Activated CD4-positive, alpha-beta T cell treated with anti-CD3 and anti-CD28 coated beads for 48 hours (primary cell): Measurements from ENCODE around the gene CYTH3.
"Not testable (repeated sequence)": the region's sequence is repeated elsewhere in the genome, so short reads cannot be mapped to it uniquely, and the experiment has no call there.

Source experiments
- DNase-seq: peaks from one replicate; pipeline ENCODE4 v3.0.0-alpha.2; 2020

The CYTH3 gene

DNA sequence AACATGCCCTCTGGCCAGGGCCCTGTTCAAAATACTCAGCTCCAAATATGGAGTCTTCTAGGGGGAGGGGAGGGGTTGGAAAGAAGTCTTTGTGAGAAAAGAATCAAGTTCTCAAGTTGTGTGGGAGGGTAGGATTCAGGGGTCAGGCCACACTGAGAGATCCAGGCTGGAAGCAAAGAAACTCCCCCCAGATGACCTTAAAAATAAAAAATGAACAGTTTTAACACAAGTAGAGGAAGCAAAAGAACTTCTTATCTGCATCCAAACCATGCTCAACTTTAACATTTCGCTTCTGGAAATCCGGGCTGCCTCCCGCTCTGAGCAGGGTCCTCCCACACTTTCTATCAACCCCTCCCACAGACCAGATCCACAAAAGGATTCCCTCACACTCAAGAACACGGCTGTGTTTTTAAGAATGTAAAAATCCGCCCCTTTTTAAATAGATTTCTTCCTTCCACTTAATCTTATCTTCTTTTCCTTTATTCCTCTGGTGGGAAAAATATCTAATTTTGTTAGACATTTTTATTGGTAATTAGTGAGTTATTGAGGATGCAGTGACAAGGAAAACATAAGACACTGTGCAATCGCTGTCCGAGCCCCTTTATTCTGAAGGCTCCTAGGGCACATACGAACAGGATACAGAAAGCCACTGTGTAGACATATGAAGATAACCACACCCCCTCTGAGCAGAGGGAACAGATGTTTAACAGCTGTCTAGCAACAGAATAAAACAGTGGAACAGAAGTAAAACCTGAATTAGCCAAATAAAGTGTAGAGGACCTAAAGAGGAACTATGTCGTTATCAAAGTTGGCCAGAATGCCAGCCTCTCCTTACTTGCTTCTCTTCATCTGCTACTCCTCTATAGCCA lies 43.8 kb downstream of the CYTH3 start:
- no peak for DNase-seq

DNA sequence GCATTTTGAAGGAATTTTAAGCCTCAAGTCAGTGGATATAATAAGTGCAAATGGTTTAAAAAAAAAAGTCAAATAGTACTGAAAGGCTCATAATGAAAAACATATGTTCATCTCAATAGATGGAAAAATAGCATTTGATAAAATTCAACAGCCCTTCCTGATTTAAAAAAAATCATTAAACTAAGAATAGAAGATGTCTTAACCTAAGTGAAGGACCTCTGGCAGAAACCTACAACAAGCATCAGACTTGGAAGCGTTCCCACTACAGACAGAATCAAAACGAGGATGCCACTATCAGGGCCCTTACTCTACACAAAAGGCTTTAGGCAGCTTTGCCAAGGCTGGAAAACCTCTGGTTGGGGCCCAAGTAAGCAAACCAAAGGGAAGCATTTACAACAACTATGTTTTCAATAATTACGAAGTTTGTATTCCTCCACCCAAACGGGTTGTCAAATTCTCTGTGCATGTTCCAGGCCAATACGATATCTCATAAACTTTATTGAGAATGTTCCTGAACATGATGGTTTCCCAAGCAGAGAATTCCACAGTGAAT lies 45.1 kb downstream of the CYTH3 start:
- no peak for DNase-seq

DNA sequence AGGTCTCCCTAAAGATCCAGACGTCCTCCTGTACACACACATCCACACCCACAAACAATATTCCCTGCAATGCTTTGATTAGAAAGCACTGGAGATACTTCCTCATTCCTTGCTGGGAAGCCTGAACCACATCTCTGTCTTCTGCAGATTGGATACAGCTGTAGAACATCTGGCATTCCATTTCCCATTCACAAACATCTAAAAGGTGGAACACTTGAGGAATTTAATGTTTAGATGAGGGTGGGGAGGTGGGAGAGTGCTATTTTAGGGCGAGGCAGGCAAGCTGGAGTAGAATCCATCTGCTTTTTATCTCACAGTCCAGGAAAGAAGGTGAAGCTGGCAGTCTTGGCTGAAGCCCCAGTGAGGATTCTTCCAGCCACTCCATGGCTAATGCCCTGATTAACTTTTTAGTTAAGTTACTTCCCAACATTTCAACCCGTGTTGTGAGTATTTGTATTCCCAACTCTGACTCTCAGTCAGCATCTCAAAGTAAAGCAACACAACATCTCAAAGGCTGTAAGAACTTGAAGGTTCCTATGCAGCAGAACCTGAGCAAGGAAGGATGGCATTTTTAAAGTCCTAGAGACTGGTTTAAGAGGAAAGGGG lies 46.1 kb downstream of the CYTH3 start:
- DNase-seq, result no peak

DNA sequence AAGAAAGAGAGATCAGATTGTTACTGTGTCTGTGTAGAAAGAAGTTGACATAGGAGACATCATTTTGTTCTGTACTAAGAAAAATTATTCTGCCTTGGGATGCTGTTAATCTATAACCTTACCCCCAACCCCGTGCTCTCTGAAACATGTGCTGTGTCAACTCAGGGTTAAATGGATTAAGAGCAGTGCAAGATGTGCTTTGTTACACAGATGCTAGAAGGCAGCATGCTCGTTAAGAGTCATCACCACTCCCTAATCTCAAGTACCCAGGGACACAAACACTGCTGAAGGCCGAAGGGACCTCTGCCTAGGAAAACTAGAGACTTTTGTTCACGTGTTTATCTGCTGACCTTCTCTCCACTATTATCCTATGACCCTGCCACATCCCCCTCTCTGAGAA lies 49.0 kb downstream of the CYTH3 start:
- DNase-seq, result not testable (repeated sequence)

DNA sequence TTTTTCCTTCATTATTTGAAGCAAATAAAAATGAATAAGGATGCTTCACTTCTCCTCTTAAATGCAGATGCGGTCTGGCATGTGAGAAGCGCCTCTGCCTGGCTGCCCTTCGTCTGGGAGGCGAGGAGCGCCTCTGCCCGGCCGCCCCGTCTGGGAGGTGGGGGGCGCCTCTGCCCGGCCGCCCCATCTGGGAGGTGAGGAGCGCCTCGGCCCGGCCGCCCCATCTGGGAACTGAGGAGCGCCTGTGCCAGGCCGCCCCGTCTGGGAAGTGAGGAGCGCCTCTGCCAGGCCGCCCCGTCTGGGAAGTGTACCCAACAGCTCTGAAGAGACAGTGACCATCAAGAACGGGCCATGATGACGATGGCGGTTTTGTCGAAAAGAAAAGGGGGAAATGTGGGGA lies 49.4 kb downstream of the CYTH3 start:
- DNase-seq, result not testable (repeated sequence)

DNA sequence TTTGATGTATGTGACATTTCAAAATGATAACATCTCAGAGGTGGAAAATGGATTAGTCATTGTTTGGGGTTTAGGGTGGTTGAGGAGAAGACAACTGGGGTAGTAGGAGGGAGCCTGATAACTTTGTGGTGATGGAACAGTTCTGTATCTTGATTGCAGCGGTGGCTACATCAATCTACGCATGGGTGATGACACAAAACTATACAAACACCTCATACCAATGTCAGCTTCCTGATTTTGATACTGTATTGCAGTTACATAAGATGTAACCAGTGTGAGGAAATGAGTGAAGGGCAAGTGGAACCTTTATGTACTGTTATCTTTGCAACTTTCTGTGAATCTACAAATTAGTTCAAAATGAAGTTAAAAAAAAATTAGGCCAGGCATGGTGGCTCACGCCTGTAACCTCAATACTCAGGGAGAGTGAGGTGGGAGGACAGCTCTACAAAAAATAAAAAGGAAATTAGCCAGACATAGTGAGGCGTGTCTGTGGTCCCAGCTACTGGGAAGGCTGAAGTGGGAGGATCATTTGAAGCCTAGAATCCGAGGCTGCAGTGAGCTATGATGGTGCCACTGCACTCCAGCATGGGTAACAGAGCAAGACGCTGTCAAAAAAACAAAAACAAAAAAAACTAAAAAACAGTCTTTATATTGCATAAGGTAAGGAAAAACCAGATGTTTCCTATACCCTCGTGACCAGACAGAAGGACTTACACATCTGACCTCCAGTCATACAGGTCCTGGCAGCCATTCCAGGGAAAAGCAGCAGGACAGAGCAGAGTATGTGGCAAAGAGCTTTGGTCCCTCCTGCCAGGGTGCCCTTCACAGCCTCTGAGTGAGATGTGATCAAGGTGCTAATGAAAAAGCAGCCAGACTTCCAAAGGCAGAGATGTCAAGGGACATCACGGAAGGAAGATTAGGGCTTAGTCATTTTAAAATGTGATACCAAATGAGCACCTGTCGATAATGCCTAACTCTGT lies 50.8 kb downstream of the CYTH3 start:
- peak; percentile 59 for DNase-seq

DNA sequence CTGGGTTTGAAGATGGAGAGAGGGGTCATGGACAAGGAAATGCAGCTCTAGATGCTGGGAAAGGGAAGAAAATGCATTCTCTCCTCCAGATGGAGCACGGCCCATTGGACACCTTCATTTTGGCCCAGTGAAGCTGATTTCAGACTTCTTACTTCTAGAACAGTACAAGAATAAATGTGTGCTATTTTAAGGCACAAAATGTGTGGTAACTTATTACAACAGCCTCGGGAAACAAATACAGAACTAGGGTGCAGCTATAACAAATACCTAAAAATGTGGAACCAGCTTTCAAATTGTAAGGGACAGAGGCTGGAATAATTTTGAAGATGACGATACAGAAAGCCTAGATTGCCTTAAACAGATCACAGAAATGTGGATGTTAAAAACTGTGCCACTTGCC lies 54.1 kb downstream of the CYTH3 start:
- no peak for DNase-seq

DNA sequence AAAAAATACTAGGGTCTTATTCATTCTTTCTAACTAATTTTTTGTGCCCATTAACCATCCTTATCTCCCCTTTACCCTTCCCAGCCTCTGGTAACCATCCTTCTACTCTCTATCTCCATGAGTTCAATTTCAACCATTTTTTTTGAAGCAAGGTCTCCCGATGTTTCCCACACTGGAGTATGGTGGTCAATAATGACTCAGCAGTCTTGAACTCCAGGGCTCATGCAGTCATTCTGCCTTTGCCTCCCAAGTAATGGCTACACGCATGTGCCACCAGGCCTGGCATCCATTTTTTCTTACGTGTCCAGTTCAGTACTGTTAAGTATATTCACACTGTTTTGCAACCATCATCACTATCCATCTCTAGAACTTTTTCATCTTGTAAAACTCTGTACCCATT lies 60.4 kb downstream of the CYTH3 start:
- DNase-seq, result no peak

DNA sequence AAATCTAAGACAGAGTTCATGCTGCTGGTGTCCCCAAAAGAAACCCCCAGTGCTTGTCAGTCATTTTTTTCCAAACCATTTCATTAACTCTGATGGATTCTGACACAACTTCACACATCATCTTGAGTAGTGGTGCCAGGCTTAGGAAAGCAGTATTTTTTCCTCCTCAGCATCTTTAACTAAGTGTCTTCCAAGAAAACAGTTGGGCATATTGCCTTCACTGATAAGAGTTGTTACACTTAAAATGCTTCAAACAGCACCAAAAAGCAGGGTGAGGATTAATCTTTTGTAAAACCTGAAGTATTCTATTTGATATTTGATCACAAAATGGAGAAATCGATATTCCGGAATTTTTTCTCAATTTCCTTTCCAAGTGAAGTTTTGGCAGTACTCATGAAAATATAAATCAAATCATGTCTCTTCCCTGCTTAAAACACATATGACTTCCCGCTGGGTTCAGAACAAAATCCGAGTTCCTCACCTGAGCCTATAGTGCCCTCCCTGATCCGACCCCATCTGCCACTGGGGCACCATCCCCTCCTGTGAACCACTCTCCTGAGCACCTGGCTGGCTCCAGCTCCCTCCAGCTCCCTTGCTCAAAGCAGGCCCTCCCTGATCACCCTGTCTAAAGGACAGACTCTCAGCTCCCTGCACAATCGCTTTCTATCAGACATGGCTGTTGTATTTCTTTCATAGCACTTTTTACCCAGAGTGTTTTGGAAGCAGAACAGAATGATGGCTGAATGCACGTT lies 61.6 kb downstream of the CYTH3 start:
- no peak for DNase-seq

DNA sequence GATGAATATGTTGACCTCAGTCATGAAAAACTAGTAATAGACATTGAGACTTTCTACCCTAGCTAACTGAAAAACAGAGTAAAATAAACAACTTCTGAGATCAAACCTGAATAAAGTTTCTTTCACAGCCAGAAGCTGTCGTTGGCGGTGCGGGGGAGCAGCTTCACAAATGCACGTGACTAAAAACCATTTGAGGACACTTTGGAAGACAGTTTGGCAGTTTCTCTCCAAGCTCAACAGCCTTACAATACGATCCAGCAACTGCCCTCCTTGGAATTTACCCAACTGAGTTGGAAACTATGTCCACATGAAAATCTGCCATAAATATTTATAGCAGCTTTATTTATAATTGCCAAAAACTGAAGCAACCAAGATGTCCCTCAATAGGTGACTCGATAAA lies 63.1 kb downstream of the CYTH3 start:
- no peak for DNase-seq

DNA sequence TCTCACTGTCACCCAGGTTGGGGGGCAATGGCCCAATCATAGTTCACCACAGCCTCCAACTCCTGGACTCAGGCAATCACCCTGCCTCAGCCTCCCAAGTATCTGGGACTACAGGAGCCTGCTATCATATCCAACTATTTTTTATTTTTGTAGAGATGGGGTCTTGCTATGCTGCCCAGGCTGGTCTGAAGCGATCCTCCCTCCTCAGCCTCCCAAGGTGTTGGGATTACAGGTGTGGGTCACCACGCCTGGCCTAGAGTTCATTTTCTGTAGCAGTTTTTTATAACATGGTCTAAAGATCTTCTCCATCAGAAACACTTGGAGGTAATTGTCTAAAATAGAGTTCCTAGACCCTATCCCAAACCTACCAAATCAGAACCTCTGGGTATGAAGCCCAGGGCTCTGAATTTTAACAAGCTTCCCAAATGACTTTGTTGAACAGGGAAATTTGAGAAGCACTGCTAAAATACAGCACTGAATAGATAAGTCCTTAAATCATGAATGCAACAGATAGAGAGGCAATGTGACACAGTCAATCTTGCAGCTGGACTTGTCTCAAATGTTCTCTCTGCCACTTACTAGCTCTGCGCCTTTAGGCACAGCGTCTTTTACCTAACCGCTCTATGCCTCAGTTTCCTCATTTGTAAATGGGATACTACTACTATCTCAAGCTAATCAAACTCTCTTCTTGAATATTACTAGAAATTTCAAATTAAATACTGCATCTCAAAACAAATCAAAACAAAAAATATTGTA lies 63.7 kb downstream of the CYTH3 start:
- no peak for DNase-seq

DNA sequence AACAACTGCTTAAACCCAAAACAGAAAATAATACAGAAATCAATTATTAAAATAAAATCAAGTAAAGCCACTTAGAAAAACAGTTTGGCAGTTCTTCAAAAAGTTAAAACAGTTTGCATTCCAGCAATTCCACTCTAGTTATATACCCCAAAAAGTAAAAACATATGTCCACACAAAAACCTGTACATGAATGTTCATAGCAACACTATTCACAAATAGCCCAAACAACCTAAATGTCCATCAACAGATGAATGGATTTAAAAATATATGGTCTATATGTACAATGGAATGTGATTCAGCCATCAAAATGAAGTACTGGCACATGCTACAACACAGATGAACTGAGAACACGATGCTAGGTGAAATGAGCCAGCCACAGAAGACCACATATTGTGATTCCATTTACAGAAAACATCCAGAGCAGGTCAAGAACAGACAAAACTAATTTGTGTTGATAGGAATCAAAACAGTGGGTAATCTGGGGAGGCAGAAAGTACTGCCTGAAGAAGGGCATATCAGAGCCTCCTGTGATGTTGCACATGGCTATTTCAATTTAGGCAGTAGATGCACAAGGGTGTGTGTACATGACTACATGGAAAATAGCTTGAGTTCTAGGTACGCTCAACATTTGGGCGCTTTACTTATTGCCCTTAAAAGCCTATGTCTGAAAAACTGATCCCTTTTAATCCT lies 66.3 kb downstream of the CYTH3 start:
- DNase-seq, result no peak

DNA sequence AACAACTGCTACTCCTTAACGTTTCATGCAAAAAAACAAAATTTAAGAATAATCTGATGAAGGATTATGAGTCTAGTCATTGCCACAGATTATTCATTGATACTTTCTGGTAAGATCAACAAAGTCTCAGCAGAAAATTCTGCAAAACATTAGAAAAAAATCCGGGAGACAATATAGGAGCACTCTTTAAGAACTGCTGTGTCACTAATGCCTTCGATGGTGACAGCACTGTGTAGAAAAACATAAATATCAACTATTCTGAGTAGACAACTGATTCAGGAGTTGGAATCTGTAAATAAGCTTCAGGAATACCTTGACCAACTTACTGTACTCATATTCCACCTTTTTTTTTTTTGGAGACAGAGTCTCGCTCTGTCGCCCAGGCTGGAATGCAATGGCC lies 69.0 kb downstream of the CYTH3 start:
- no peak for DNase-seq

DNA sequence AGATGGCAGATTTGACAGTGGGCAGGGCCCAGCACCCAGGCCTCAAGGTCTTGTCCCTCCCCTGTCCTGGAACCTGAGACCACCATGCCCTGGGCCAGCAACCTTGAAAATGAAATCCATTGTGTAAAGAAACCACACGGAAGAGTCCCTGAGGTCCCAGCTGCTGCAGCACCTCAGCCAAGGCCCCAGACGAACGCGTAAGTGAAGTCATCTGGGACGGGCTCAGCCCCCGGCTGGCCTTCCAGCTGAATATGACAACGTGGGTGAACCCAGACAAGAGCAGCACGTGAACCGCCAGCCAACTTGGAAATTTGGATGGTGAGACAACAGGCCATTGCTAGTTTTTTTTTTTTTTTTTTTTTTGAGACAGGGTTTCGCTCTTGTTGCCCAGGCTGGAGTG lies 70.3 kb downstream of the CYTH3 start:
- no peak for DNase-seq

DNA sequence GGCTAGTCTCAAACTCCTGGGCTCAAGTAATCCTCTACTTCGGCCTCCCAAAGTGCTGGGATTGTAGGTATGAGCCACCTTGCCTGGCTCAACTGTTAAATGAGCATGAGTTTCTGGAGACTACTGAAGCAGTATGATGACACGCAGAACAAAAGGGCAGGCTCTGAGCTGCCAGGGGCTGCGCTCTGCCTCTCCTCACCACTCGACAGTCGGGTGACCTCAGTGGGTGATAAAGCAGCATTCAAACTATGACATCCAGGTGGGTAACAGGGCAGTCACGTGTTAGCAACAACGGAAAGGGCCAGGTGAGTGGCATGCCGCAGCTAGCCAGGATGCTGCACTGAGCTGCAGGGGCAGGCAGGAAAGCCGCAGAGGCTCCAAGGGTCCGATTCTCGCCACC lies 71.5 kb downstream of the CYTH3 start:
- no peak for DNase-seq

DNA sequence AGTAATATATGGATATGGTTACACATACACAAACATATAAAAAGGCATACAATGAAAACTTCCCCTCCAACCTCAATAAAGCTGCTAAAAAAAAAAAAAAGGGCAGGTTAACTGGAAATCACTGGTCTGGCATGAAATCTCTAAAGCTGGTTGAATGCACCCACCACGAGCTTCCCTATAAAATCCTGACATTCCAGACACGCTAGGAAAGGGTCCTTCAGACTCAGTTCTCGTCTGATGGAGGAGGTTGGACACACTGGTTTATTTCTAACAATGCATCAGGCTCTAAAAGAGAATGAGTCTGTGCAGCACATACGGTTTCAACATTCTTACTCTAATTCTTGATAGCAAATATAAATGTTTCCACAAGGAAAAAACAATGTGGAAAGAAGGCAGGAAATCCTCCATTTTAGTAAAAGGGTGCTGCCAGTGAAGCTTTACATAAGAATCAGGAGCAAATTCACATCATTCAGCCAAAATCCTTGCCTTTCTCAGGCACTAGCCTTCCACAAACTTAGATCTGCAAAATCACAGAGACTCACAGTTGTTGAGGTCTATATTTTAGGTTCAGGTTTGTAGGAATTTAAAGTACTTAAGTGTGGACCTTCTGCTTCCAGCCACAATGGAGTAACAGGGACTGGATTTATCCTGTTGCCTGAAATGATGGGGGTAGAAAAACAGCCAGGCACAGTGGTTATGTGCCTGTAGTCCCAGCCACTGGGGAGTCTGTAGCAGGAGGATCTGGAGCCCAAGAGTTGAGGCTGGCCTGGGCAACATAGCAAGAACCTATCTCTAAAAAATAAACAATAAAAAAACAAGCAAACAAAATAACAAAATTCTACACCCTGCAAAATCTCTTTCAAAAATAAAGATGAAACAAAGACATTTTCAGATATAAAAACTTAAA lies 73.5 kb downstream of the CYTH3 start:
- no peak for DNase-seq

DNA sequence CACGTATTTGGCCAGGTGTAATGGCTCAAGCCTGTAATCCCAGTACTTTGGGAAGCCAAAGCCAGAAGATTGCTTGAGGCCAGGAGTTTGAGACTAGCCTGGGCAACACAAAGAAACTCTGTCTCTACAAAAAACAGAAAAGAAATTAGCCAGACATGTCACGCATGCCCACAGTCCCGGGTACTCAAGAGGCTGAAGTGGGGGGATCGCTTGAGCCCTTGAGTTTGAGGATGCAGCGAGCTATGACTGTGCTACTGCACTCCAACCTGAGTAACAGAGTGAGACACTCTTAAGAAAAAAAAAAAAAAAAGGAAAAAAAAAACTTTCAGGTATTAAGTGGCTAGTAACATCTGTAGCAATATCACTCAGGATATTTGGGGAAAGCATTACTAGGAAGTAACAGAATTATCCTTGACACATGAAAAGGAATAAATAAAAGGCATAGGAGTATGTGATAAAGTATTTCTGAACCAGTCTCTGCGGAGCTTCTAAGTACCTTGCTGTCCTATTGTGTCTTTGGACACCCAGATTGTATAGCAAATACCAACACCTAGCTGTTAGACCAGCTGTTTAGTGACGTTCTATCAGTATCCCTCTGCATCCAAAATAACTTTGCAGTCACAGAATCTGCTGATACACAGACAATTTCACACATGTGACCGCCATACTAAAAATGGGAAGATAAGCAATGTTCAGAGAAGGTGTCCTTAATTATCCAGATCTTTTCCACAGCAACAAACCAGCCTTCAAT lies 74.4 kb downstream of the CYTH3 start:
- no peak for DNase-seq

DNA sequence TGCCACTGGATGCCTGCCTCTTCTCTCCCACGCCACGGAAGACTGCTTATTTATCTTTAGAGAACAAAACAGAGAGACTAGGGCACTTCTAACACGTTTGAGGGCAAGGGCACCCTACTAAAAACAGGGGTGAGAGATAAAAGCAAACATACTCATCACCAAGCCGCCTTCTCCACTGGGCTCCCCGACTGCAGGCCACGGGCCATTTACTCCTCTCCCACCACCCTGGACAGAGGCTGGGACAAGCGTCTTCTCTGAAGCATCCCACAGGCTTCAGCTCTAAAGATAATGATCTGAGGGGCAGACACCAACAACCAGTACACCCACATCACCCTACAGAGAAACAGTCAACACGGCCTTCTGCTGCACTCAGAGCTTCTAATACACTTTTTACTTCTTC lies 78.7 kb downstream of the CYTH3 start:
- DNase-seq, result no peak

DNA sequence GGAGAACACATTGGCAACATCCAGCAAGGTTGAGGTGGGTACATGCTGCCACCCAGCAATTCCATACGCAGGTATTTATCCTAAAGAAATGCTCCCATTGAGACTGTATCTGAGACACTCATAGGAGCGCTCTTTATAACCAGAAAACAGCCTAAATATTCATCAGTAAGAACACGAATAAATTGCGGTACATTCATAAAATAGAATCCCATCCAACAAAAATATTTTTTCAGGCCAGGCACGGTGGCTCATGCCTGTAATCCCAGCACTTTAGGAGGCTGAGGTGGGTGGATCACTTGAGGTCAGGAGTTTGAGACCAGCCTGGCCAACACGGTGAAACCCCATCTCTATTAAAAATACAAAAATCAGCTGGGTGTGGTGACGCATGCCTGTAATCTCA lies 81.9 kb downstream of the CYTH3 start:
- DNase-seq, result not testable (repeated sequence)
